Mesodermal cell (in vitro differentiated cells): ENCODE results near the gene MCUB.

Experiments used
- H3K27ac ChIP-seq: 2 replicates; pipeline ENCODE4 v1.7.0; 2013; ENCODE audit warnings: mild to moderate bottlenecking, low read depth, low read length, moderate library complexity; ENCODE audit not compliant: severe bottlenecking
- H3K36me3 ChIP-seq: 2 replicates; pipeline ENCODE4 v1.7.1; 2013; ENCODE audit warnings: mild to moderate bottlenecking, low read length, moderate library complexity; ENCODE audit not compliant: control insufficient read depth, insufficient read depth
- H3K4me1 ChIP-seq: one replicate; pipeline ENCODE4 v1.7.1; 2013; ENCODE audit warnings: mild to moderate bottlenecking, low read length; ENCODE audit not compliant: insufficient read depth, control insufficient read depth, poor library complexity, severe bottlenecking
- H3K4me3 ChIP-seq: 2 replicates; pipeline ENCODE4 v1.7.0; 2013; ENCODE audit warnings: low read length, control low read depth, mild to moderate bottlenecking; ENCODE audit not compliant: insufficient read depth, poor library complexity, severe bottlenecking; ENCODE audit errors: extremely low read depth
- H3K9me3 ChIP-seq: 2 replicates; pipeline ENCODE4 v1.7.1; 2013; ENCODE audit warnings: mild to moderate bottlenecking, low read length, moderate library complexity; ENCODE audit not compliant: control insufficient read depth
- WGBS, 2 experiments: methylation state at CpG; one replicate each; pipeline ENCODE4 v1.1.5; 2013; ENCODE audit warnings: missing lambda C conversion rate in 2 of 2; ENCODE audit not compliant: insufficient coverage in 2 of 2; 5-methylcytosine and 5-hydroxymethylcytosine counted together

The MCUB gene

GRCh38 chr4:109601336-109601735, 41.3 kb downstream of the MCUB start:
- no peaks in the 10 kb centered on the region for H3K4me1 ChIP-seq
- no peaks in the 10 kb centered on the region for H3K9me3 ChIP-seq
- 100% methylated on average over 1 of the region's 2 CpGs; no CpG with 5 or more reads in 1 of the 2 experiments for WGBS, 2 experiments
- no peak overlapping the region for H3K4me3 ChIP-seq
- no peak overlapping the region for H3K27ac ChIP-seq
- no peaks in the 10 kb centered on the region for H3K36me3 ChIP-seq

- no peaks in the 10 kb centered on the region for H3K4me1 ChIP-seq
- H3K27ac ChIP-seq = no peak overlapping the region
- no peak overlapping the region for H3K4me3 ChIP-seq
- no peaks in the 10 kb centered on the region for H3K36me3 ChIP-seq
- H3K9me3 ChIP-seq = no peaks in the 10 kb centered on the region
Measured at GRCh38 chr4:109607976-109608375, 47.9 kb downstream of the MCUB start.

GRCh38 chr4:109608879-109609278, 48.8 kb downstream of the MCUB start:
- 86 to 100% methylated on average over 1 of the region's 1 CpG for WGBS, 2 experiments
- H3K4me3 ChIP-seq = no peak overlapping the region

GRCh38 chr4:109609431-109609830, 49.4 kb downstream of the MCUB start:
- Histone ChIP-seq H3K36me3 (no peaks in the 10 kb centered on the region), H3K4me1 (no peaks in the 10 kb centered on the region), H3K9me3 (no peaks in the 10 kb centered on the region), H3K4me3 (no peak overlapping the region), H3K27ac (no peak overlapping the region)
- WGBS, 2 experiments = 75 to 100% methylated on average over 1 of the region's 2 CpGs

More at GRCh38 chr4:109608879-109609278, 48.8 kb downstream of the MCUB start:
- H3K4me1 ChIP-seq = no peaks in the 10 kb centered on the region
- no peaks in the 10 kb centered on the region for H3K36me3 ChIP-seq
- no peaks in the 10 kb centered on the region for H3K9me3 ChIP-seq
- H3K27ac ChIP-seq = no peak overlapping the region

DNA sequence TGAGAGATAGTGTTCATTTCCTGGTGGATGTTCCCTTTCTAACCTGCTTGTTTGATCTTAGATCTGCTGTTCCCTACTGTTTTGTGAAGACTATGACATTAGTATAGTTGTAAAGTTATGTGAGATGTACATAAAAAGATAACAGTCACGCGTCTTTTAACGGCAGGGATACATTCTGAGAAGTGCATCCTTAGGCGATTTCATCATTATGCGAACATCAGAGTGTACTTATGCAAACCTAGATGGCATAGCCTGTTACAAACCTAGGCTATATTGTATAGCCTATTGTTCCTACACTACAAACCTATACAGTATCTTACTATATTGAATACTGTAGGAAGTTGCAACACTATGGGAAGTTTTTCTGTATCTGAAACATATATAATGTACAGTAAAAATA, 50.4 kb downstream of the MCUB start:
- no peak overlapping the region for H3K27ac ChIP-seq
- no peak overlapping the region for H3K4me3 ChIP-seq
- no peaks in the 10 kb centered on the region for H3K36me3 ChIP-seq
- WGBS, 2 experiments = 98 to 100% methylated on average over 2 to 5 of the region's 5 CpGs
- H3K9me3 ChIP-seq = no peaks in the 10 kb centered on the region
- no peaks in the 10 kb centered on the region for H3K4me1 ChIP-seq

DNA sequence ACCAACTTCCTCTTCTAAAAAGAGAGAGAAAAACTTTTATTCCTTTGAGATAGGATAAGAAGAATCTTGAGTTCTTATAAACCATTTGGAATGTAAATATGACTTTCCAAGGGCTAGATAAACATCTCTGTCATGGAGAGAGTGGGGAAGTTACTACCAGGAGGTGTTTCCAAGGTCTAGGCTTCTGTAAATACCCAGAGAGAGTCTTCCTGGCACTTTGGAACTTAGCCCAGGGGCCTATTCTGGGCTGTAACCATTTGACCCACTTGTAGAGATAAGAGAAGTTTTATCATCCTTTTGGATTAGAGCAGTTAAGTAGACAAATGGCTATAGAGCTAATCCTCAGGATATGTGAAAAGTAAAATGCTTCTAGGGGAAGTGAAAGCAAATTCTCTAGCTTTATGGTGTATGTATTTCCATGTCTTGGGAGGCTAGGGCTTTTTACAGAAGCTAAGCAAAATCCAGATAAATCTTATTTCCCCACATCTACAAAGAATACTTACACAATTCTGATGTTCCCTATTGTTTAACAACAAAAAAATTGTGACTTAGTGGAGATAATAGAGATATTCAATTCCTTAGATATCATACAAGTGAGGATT, 51.1 kb downstream of the MCUB start:
- Histone ChIP-seq H3K4me3 (no peak overlapping the region), H3K36me3 (no peaks in the 10 kb centered on the region), H3K27ac (no peak overlapping the region)

GRCh38 chr4:109614015-109614414, 54.0 kb downstream of the MCUB start:
- Histone ChIP-seq H3K27ac (no peak overlapping the region), H3K9me3 (no peaks in the 10 kb centered on the region), H3K4me3 (no peak overlapping the region), H3K4me1 (no peaks in the 10 kb centered on the region), H3K36me3 (no peaks in the 10 kb centered on the region)
- no CpG with 5 or more reads among the region's 1 CpG for WGBS, 2 experiments

More for the DNA sequence above, 51.1 kb downstream of the MCUB start:
- H3K9me3 ChIP-seq = no peaks in the 10 kb centered on the region
- H3K4me1 ChIP-seq = no peaks in the 10 kb centered on the region

DNA sequence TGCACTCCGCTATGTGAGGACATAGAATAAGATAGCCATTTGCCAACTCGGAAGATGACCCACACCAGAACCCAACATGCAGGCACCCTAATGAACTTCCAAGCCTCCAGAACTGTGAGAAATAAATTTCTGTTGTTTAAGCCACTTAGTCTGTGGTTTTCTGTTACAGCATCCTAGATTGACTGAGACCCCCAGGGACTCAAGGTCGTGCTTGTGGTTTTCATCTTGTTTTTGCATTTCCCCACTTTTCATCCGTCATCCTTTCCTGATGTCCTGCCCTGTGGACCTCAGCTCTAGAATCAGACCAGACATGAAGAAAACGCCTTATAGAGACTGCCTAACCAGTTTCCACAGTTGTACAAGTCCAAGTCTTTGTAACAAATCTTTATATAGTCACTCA, 54.4 kb downstream of the MCUB start:
- Histone ChIP-seq H3K27ac (no peak overlapping the region), H3K9me3 (no peaks in the 10 kb centered on the region), H3K36me3 (no peaks in the 10 kb centered on the region), H3K4me1 (no peaks in the 10 kb centered on the region), H3K4me3 (no peak overlapping the region)
- WGBS, 2 experiments = 83 to 89% methylated on average over 3 to 5 of the region's 5 CpGs

- Histone ChIP-seq H3K4me1 (no peaks in the 10 kb centered on the region), H3K9me3 (no peaks in the 10 kb centered on the region), H3K27ac (no peak overlapping the region), H3K36me3 (no peaks in the 10 kb centered on the region), H3K4me3 (no peak overlapping the region)
- WGBS, 2 experiments = 100% methylated on average over 1 of the region's 2 CpGs; no CpG with 5 or more reads in 1 of the 2 experiments
Measured at GRCh38 chr4:109615742-109616141, 55.7 kb downstream of the MCUB start.

DNA sequence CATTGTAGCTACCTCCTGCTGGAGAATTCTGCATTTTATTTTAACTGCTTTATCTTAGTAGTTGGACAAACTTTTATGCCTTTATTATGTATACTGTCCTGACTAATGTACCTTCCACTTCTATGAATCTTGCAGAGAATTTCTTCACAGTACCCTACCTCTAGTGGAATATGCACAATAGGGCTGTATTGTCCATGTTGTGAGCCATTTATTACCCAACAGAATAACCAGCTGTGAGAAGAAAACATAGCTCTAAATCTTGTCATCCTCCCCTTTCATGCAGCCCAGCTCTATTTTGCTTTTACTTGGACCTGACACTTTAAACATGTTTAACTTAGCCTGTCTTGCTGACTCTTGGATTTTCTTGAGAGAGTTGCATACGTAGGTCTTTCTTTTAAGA, 56.2 kb downstream of the MCUB start:
- Histone ChIP-seq H3K4me3 (no peak overlapping the region), H3K4me1 (no peaks in the 10 kb centered on the region), H3K36me3 (no peaks in the 10 kb centered on the region), H3K27ac (no peak overlapping the region), H3K9me3 (no peaks in the 10 kb centered on the region)
- WGBS, 2 experiments = 80% methylated on average over 1 of the region's 1 CpG; no CpG with 5 or more reads in 1 of the 2 experiments

DNA sequence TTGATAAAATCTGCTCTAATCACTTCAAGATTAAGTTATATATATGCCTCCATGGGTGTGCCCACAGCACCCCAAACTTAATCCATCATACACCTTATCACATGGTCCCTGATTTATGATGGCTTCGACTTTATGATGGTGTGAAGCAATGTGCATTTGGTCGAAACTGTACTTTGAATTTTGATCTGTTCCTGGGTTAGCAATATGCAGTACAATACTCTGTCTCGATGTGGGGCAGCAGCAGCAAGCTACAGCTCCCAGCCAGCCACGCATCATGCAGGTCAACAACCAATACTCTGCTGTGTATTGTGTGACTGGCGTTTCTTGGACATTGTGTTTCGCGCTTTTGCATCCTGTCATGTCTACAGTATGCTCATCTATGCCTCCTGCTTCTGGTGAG, 62.6 kb downstream of the MCUB start:
- WGBS, 2 experiments = 85 to 93% methylated on average over 5 to 7 of the region's 7 CpGs
- no peaks in the 10 kb centered on the region for H3K4me1 ChIP-seq
- H3K4me3 ChIP-seq = no peak overlapping the region
- no peaks in the 10 kb centered on the region for H3K9me3 ChIP-seq
- H3K27ac ChIP-seq = no peak overlapping the region
- no peaks in the 10 kb centered on the region for H3K36me3 ChIP-seq
